K562 (cell line): ENCODE results near the gene CAMK2G.

Experiments used
- CHD1 ChIP-seq: fragments of 200-600 bp; sonication (generic); IDR thresholded peaks from one replicate; pipeline ENCODE4 v1.6.1; 2012; ENCODE audit warnings: mild to moderate bottlenecking, moderate library complexity, low read length, inconsistent platforms
- EZH2 ChIP-seq: IDR thresholded peaks from 2 replicates; pipeline ENCODE4 v1.6.1; 2012; ENCODE audit warnings: low read depth, mild to moderate bottlenecking, inconsistent platforms, low read length, borderline replicate concordance
- NFYB ChIP-seq: IDR thresholded peaks from 2 replicates; pipeline ENCODE4 v1.6.1; 2011; ENCODE audit warnings: mild to moderate bottlenecking, moderate library complexity; ENCODE audit not compliant: insufficient read length; ENCODE audit errors: extremely low read depth
- RCOR1 ChIP-seq, 2 experiments: IDR thresholded peaks; 2 replicates each; pipeline ENCODE4 v1.6.1; 2012; ENCODE audit warnings: low read depth in 2 of 2, low read length in 2 of 2, borderline replicate concordance in 1 of 2, improper control_type of control experiment in 1 of 2
- SMARCC2 ChIP-seq: fragments of 450-650 bp; IDR thresholded peaks from 2 replicates; pipeline ENCODE4 v1.6.1; 2017; ENCODE audit warnings: antibody characterized with exemption, moderate library complexity, mild to moderate bottlenecking, low read depth
- STAT6 ChIP-seq: sonication (generic); formaldehyde crosslinking; IDR thresholded peaks from 2 replicates; pipeline ENCODE4 v1.8.1; 2023; ENCODE audit warnings: mild to moderate bottlenecking, missing genetic modification reagents

- TF ChIP-seq SMARCC2 (no peak), NFYB (no peak), STAT6 (no peak), RCOR1 (IDR thresholded peaks at IDR 0.05; ENCODE audit: borderline replicate concordance in 1 of 2, low read depth in 2 of 2, low read length in 2 of 2) (no peak), EZH2 (no peak), CHD1 (no peak)
These were observed 111.4 kb downstream of the CAMK2G start for GRCh38 chr10:73762915-73763314.
